Inferior parietal cortex (tissue), 1 donor: ENCODE results near the gene APELA.
"Not testable (repeated sequence)": the region's sequence is repeated elsewhere in the genome, so short reads cannot be mapped to it uniquely, and the experiment has no call there.

Experiments used
- DNase-seq: peaks from one replicate; pipeline ENCODE4 v3.0.0-alpha.2; 2016; ENCODE audit errors: extremely low spot score

The APELA gene

DNA sequence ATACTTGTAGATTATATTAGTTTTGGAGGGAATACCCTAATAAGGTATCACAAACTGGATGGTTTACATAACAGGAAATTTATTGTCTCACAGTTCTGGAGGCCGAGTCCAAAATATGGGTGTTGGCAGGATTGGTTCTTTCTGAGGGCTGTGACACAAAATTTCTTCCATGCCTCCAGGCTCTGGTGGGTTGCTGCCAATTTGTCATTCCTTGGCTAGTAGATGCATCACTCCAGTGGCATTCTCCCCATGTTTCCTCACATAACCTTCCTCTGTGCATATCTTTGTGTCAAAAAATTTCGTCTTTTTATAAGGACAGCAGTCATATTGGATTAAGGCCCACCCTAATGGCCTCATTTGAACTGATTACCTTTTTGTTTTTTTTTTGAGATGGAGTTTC is 49.3 kb downstream of the APELA start:
- no peak for DNase-seq

GRCh38 chr4:164927101-164927500 is 50.1 kb downstream of the APELA start:
- DNase-seq, result not testable (repeated sequence)

DNA sequence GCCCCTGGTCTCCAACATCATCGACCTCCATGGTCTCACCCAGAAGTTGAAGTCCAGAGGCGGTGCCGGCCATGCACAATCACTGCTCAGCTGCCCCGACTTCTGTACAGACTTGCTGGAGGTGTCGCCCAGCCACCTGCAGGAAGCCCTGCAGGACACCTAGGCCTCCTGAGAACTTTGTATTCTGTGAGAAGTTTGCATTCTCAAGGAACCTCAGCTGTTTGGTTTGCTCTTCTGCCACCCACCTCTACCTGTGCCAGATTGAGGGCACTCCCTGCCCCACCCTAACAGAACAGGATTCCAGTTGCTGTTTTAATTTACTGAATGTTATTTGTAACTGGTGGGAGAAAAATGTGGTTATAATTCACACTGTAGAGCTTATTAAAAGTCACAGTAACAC is 53.7 kb downstream of the APELA start:
- no peak for DNase-seq

- DNase-seq, result no peak
These were observed 54.8 kb downstream of the APELA start for GRCh38 chr4:164931551-164932324.

DNA sequence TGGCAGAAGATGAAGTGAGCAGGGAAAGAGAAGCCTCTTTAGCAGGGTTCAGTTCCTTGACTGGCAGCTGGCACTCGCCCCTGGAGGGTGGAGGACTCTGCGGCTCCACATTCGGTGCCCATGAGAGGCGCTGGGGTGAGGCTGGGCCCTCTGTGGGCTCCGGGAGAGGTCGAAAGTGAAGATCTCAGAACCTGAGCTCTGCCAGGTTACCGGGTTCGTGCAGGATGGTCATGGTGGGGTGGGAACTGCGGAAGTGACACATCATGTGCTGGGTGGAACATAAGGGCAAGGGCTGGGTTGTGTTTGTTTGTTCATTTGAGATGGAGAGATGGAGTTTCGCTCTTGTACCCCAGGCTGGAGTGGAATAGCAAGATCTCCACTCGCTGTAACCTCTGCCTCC is 56.3 kb downstream of the APELA start:
- DNase-seq, result no peak

- no peak for DNase-seq
These were observed 58.4 kb downstream of the APELA start for GRCh38 chr4:164935363-164935762.

GRCh38 chr4:164935865-164936606 is 59.1 kb downstream of the APELA start:
- not testable (repeated sequence) for DNase-seq

GRCh38 chr4:164937576-164938270 is 60.7 kb downstream of the APELA start:
- DNase-seq, result peak; percentile 51

DNA sequence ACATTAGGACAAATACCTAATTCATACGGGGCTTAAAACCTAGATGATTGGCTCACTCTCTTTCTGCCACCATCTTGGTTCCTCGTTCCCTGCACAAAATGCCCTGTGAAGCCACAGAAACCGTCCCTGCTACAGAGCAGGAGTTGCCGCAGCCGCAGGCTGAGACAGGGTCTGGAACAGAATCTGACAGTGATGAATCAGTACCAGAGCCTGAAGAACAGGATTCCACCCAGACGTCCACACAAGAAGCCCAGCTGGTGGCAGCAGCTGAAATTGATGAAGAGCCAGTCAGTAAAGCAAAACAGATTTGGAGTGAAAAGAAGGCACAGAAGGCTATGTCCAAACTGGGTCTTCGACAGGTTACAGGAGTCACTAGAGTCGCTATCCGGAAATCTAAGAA is 66.2 kb downstream of the APELA start:
- no peak for DNase-seq

- no peak for DNase-seq
These were observed 68.2 kb downstream of the APELA start for GRCh38 chr4:164945146-164945545.

DNA sequence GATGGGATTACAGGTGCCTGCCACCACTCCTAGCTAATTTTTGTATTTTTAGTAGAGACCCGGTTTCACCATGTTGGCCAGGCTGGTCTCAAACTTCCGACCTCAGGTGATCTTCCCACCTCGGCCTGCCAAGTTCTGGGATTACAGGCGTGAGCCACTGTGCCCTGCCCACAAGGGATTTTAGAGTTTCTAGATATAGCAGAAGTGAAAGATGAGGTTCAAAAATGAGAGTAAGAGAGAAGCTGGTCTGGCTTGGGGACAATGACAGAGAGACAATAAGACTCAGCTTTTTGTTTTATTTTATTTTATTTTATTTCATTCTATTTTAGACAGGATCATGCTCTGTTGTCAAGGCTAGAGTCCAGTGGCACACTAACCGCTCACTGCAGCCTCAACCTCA is 69.8 kb downstream of the APELA start:
- DNase-seq, result no peak
